Measurements from ENCODE around the gene PRKN. TPM values are rescaled to one million over a fixed set of nuclear protein-coding genes. Genes with fewer than 3 reads are reported as not detected.

Gene PRKN
- total and polyA plus RNA-seq, 8 donors, result 0.82 to 7.2 (median 2.9) TPM

DNA sequence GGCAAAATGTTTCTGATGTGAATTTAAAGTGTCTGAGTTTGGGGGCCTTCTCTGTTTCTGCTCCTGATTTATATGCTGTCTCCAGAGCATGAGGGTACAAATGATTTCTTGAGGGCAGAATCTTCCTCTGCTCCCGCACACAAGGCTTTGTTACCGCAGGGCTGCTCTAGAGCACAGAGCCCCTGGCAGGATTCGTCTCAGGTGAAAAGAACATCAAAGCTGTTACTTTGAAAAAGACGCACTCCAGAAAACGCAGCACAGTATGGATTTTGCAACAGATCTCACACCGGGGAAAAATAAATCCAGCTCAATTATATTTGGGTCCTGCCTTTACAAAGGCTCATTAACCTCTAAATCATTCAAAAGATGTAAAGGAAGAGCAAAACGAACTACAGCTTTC is 577.3 kb downstream of the PRKN start:
- FAIRE-seq (no peak), ATAC-seq (no peak), DNase-seq (no peak)
- no peaks in the 10 kb centered on the region for H3K27me3 ChIP-seq
- H3K4me1 ChIP-seq, result no peaks in the 10 kb centered on the region
- TF ChIP-seq, protein P1, sequence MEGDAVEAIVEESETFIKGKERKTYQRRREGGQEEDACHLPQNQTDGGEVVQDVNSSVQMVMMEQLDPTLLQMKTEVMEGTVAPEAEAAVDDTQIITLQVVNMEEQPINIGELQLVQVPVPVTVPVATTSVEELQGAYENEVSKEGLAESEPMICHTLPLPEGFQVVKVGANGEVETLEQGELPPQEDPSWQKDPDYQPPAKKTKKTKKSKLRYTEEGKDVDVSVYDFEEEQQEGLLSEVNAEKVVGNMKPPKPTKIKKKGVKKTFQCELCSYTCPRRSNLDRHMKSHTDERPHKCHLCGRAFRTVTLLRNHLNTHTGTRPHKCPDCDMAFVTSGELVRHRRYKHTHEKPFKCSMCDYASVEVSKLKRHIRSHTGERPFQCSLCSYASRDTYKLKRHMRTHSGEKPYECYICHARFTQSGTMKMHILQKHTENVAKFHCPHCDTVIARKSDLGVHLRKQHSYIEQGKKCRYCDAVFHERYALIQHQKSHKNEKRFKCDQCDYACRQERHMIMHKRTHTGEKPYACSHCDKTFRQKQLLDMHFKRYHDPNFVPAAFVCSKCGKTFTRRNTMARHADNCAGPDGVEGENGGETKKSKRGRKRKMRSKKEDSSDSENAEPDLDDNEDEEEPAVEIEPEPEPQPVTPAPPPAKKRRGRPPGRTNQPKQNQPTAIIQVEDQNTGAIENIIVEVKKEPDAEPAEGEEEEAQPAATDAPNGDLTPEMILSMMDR (IDR thresholded peaks at IDR 0.05), result no peak
- 81 to 85% methylated on average over 7 of the region's 7 CpGs for WGBS, 2 donors
- no peak overlapping the region for H3K4me3 ChIP-seq
- H3K27ac ChIP-seq, result no peak overlapping the region
- no peaks in the 10 kb centered on the region for H3K9me3 ChIP-seq
- intact Hi-C loops (cut with DNase I), result no loop called here
- H3K36me3 ChIP-seq, result no peaks in the 10 kb centered on the region

DNA sequence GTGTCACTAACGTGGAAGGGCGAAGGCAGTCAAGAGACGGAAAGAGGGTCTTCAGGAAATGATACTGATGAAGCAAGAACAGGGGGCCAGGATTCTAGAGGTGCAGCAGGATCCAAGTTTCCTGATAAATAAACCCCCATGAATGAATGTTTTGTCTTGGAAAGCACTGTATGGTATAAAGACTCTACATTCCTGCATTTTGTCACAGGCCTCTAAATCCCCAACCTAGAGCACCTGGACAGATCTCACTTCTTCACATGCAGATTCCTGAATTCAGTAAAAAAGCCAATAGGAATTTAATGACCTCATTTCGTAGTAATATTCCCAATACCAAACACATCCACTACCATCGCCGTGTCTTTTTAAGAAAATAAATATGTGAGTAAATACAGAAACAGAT is 577.8 kb downstream of the PRKN start:
- DNase-seq (no peak), FAIRE-seq (no peak), ATAC-seq (no peak)
- WGBS, 2 donors, result 93 to 95% methylated on average over 6 of the region's 6 CpGs
- Histone ChIP-seq H3K27ac (no peak overlapping the region), H3K4me3 (no peak overlapping the region), H3K9me3 (no peaks in the 10 kb centered on the region), H3K36me3 (no peaks in the 10 kb centered on the region), H3K4me1 (no peaks in the 10 kb centered on the region), H3K27me3 (no peaks in the 10 kb centered on the region)
- TF ChIP-seq, protein P1 (IDR thresholded peaks at IDR 0.05), result no peak
- intact Hi-C loops (cut with DNase I), result no loop called here

DNA sequence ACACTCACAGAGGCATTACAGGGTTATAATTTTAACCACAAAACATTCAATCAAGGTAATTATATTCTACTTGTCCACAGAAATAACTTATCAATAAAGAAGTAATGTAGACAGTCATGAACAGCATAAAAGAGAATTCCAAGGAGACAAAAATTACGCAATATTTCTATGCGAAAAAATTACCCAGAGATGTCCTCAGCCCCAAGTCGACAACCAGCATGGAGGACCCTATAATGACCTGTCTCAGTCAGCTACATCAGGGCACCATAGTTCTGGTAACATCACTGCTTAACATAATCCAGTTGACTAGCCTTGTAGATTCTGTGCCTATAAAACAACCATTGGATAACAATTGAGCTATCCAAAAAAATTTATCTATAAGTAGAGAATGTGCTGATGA is 579.8 kb downstream of the PRKN start:
- intact Hi-C loops (cut with DNase I), result no loop called here
- H3K27ac ChIP-seq, result no peak overlapping the region
- no peaks in the 10 kb centered on the region for H3K36me3 ChIP-seq
- no peaks in the 10 kb centered on the region for H3K9me3 ChIP-seq
- H3K4me3 ChIP-seq, result no peak overlapping the region
- no peak for FAIRE-seq
- ATAC-seq, result no peak
- H3K27me3 ChIP-seq, result no peaks in the 10 kb centered on the region
- 91 to 93% methylated on average over 3 of the region's 3 CpGs for WGBS, 2 donors
- DNase-seq, result no peak
- TF ChIP-seq, protein P1 (IDR thresholded peaks at IDR 0.05), result no peak
- H3K4me1 ChIP-seq, result no peaks in the 10 kb centered on the region

DNA sequence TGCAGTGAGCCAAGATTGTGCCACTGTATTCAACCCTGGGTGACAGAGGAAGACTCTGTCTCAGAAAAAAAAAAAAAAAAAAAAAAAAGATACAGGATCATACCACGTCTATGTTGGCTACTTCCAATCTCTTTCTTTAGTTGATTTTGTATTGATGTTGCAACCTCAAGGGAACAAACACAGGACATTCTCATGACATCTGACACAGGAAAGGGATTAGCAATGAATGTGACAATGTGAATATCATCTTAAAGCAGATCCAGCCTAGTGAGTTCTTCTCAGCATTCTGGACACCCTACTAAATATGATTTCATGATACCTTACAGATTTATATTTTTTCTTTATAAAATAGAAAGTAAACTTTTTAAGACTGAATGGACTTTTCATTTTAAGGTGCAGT is 580.3 kb downstream of the PRKN start:
- no peak for FAIRE-seq
- no peaks in the 10 kb centered on the region for H3K27me3 ChIP-seq
- no peak for ATAC-seq
- no peaks in the 10 kb centered on the region for H3K4me1 ChIP-seq
- 52 to 63% methylated on average over 1 of the region's 1 CpG for WGBS, 2 donors
- intact Hi-C loops (cut with DNase I), result no loop called here
- no peak overlapping the region for H3K4me3 ChIP-seq
- no peaks in the 10 kb centered on the region for H3K9me3 ChIP-seq
- no peaks in the 10 kb centered on the region for H3K36me3 ChIP-seq
- no peak overlapping the region for H3K27ac ChIP-seq
- no peak for DNase-seq
- TF ChIP-seq, protein P1 (IDR thresholded peaks at IDR 0.05), result no peak

DNA sequence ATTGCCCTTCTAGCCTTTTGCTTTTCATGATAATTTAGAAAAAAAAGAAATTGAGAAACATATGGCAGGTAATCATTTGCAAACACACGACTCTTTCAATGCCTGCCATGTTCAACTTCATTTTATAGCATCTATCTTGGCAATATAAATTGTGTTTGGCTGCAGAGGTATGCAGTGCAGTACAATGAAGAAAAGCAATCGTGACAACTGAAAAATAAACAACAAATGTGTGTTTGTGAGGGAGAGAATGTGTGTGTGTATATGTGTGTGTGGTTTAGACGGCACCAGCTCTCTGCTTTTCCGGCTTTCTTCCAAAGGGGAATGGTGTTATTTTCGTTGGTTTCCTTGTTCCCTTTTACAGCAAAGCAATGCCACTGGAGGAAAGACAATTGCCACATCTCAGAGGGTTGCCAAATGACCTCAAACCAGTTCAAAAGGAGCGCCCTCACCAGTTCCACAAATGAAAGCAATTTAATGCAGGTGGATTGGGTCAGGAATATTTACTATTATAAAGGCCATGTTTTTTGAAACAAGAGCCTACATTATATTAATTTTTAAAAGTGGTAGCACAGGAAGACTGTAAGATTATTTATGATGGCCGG is 587.2 kb downstream of the PRKN start:
- WGBS, 2 donors, result 79 to 86% methylated on average over 7 of the region's 7 CpGs
- TF ChIP-seq, protein P1 (IDR thresholded peaks at IDR 0.05), result no peak
- no peak for ATAC-seq
- no peak overlapping the region for H3K27ac ChIP-seq
- H3K9me3 ChIP-seq, result no peaks in the 10 kb centered on the region
- no peak for FAIRE-seq
- H3K4me3 ChIP-seq, result no peak overlapping the region
- no peaks in the 10 kb centered on the region for H3K36me3 ChIP-seq
- no peaks in the 10 kb centered on the region for H3K4me1 ChIP-seq
- DNase-seq, result no peak
- H3K27me3 ChIP-seq, result no peaks in the 10 kb centered on the region
- intact Hi-C loops (cut with DNase I), result no loop called here

All from pancreas (tissue), 10 donors.